Activated T-cell treated with anti-CD3 and anti-CD28 coated beads, Interleukin-2, amount 50 U/mL, for 4 hours (primary cell): ENCODE measurements around the gene C1orf105. TPM values are rescaled to one million over a fixed set of nuclear protein-coding genes. Genes with fewer than 3 reads are reported as not detected.

Experiments used
- ATAC-seq, 2 donors: fragments of 200-7000 bp; cut with Tn5 transposase; one replicate each; pipeline ENCODE4 v1.10.0; 2021
- DNase-seq: peaks from one replicate; pipeline ENCODE4 v3.0.0-alpha.2; 2020
- H3K27me3 Mint-ChIP-seq: one replicate; pipeline ENCODE4 v1.8.0; 2021; ENCODE audit warnings: low read depth, mixed read lengths
- H3K36me3 Mint-ChIP-seq: one replicate; pipeline ENCODE4 v1.8.0; 2022; ENCODE audit warnings: mixed read lengths; ENCODE audit not compliant: insufficient read depth
- H3K4me1 Mint-ChIP-seq: one replicate; pipeline ENCODE4 v1.8.0; 2021; ENCODE audit warnings: low read depth, mixed read lengths
- H3K4me3 Mint-ChIP-seq: one replicate; pipeline ENCODE4 v1.8.0; 2021; ENCODE audit warnings: mild to moderate bottlenecking, moderate library complexity, mixed read lengths
- H3K9me3 Mint-ChIP-seq: one replicate; pipeline ENCODE4 v1.8.0; 2021; ENCODE audit warnings: mixed read lengths
- total RNA-seq, 3 donors: library from RNA; stranded (reverse); gene quantifications; one replicate each; pipeline ENCODE4 v1.2.1, GENCODE V29; 2021

Gene C1orf105
- total RNA-seq, 3 donors from 2014 or later: not detected

- no peak for DNase-seq
- Mint-ChIP-seq H3K4me1 (peaks cover 55% of the 10 kb centered on the region), H3K36me3 (no peaks in the 10 kb centered on the region), H3K27me3 (no peaks in the 10 kb centered on the region), H3K9me3 (no peaks in the 10 kb centered on the region), H3K4me3 (no peak overlapping the region)
- no peak for ATAC-seq
These were observed 18.6 kb upstream of the C1orf105 start for GRCh38 chr1:172401892-172402291.

DNA sequence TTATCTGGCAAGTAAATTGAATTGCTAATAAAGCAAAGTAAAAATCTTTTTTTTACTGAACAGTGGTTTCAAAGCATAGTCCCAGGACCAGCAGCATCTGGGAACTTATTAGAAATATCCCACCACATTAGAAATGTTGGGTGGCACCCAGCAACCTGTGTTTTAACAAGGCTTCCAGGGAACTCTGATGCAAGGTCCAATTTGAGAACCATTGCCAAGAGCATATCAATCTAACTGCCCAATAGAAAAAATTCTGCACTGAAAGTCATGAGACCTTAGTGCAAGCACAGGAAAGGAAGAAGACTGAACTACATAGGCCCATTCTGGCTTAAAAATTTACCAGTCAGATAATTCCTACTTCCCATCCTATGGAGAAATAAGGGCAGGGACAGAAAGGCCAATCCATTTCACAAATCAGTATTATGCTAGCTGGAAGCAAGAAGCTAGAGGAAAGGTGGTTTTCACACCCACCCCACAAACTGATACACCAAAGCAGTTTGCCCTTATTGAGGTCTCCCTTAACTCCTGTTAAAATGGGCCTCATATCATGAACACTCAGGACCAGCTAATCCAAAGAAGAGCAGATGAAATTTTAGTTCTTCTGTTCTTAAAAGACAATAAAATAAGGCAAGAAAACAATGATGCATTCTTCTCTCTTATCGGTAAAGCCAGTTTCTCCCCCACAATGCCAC, 17.5 kb upstream of the C1orf105 start:
- Mint-ChIP-seq H3K9me3 (no peaks in the 10 kb centered on the region), H3K4me3 (no peak overlapping the region), H3K36me3 (no peaks in the 10 kb centered on the region), H3K27me3 (no peaks in the 10 kb centered on the region), H3K4me1 (peaks cover 44% of the 10 kb centered on the region)
- ATAC-seq (no peak), DNase-seq (no peak)

GRCh38 chr1:172404121-172404520, 16.4 kb upstream of the C1orf105 start:
- Mint-ChIP-seq H3K36me3 (no peaks in the 10 kb centered on the region), H3K27me3 (no peaks in the 10 kb centered on the region), H3K4me1 (peaks cover 33% of the 10 kb centered on the region), H3K4me3 (no peak overlapping the region), H3K9me3 (no peaks in the 10 kb centered on the region)
- no peak for ATAC-seq
- DNase-seq: no peak

DNA sequence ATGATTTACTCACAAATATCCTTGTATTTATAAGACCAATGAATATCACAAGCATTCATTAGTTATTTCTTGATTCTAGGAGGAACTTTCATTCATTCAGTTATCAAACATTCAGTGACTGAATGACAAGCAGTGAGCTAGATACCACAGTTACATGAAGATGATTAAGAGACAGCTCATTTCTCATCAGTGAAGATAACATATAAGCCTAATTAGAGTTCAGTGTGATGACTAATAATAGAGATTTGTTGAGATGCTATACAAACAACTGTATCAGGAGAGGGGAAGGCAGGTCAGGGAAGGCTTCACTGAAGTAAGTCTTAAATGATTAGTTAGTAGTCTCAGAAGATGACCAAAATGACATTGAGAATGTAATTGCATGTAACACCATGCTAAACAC, 14.6 kb upstream of the C1orf105 start:
- ATAC-seq (peak; percentile 75 to 81), DNase-seq (no peak)
- Mint-ChIP-seq H3K9me3 (no peaks in the 10 kb centered on the region), H3K27me3 (no peaks in the 10 kb centered on the region), H3K4me1 (peaks cover 15% of the 10 kb centered on the region), H3K4me3 (no peak overlapping the region), H3K36me3 (no peaks in the 10 kb centered on the region)

GRCh38 chr1:172406968-172407367, 13.5 kb upstream of the C1orf105 start:
- ATAC-seq (no peak), DNase-seq (no peak)
- H3K36me3 Mint-ChIP-seq: no peaks in the 10 kb centered on the region
- no peak overlapping the region for H3K4me3 Mint-ChIP-seq
- no peaks in the 10 kb centered on the region for H3K9me3 Mint-ChIP-seq
- no peaks in the 10 kb centered on the region for H3K27me3 Mint-ChIP-seq
- peaks cover 11% of the 10 kb centered on the region for H3K4me1 Mint-ChIP-seq

DNA sequence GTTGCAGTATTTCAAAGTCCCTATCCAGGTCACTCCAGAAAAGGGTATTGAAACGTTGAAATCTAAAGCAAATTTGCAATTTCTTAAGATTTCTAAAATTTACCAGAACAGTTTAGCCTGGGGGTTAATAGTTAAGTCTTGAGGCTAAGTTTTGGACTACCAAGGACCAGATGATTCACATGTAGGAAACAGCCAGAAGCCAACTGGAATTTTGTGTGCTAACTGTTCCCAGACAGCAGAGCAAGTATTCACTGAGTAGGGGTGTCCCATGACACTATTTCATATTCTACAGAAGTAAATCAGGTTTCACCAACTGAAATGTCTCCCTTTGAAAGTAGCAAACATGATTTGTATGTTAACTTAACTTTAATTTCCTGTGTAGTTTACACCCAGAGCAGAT, 11.5 kb upstream of the C1orf105 start:
- DNase-seq (no peak), ATAC-seq (no peak)
- H3K4me3 Mint-ChIP-seq: no peak overlapping the region
- H3K36me3 Mint-ChIP-seq: peaks cover 8% of the 10 kb centered on the region
- no peaks in the 10 kb centered on the region for H3K9me3 Mint-ChIP-seq
- H3K4me1 Mint-ChIP-seq: peaks cover 7% of the 10 kb centered on the region
- no peaks in the 10 kb centered on the region for H3K27me3 Mint-ChIP-seq

DNA sequence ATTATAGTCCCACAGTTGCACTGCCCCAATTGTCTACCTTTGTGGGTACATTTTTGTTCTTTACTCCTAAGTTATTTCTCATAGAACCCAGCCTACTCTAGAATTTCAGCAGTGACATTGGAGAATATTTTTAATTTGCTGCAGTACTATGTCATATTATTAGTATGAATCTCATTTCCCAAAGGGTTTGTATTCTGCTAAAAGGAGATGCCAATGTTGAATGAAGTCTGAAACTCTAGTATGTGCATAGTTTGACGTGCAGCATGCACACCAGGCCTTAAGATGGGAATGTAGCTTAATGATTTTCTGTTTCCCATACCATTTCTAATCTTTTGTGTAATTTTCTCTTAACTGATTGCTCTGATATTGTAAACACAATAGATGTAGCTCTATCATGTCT, 10.5 kb upstream of the C1orf105 start:
- no peak overlapping the region for H3K4me3 Mint-ChIP-seq
- H3K36me3 Mint-ChIP-seq: peaks cover 8% of the 10 kb centered on the region

GRCh38 chr1:172411791-172412338, 8.6 kb upstream of the C1orf105 start:
- DNase-seq: no peak
- peaks cover 8% of the 10 kb centered on the region for H3K36me3 Mint-ChIP-seq
- H3K4me3 Mint-ChIP-seq: no peak overlapping the region
- H3K4me1 Mint-ChIP-seq: peaks cover 4% of the 10 kb centered on the region
- peak; percentile 76 to 86 for ATAC-seq
- H3K9me3 Mint-ChIP-seq: no peaks in the 10 kb centered on the region
- no peaks in the 10 kb centered on the region for H3K27me3 Mint-ChIP-seq

More for the DNA sequence above, 10.5 kb upstream of the C1orf105 start:
- Mint-ChIP-seq H3K4me1 (peaks cover 7% of the 10 kb centered on the region), H3K27me3 (no peaks in the 10 kb centered on the region), H3K9me3 (no peaks in the 10 kb centered on the region)
- ATAC-seq (no peak), DNase-seq (no peak)

- H3K36me3 Mint-ChIP-seq: peaks cover 9% of the 10 kb centered on the region
- DNase-seq: no peak
- no peak overlapping the region for H3K4me3 Mint-ChIP-seq
- H3K4me1 Mint-ChIP-seq: peaks cover 5% of the 10 kb centered on the region
- no peaks in the 10 kb centered on the region for H3K27me3 Mint-ChIP-seq
- H3K9me3 Mint-ChIP-seq: no peaks in the 10 kb centered on the region
- no peak for ATAC-seq
These were observed 6.2 kb upstream of the C1orf105 start for GRCh38 chr1:172414331-172414730.

DNA sequence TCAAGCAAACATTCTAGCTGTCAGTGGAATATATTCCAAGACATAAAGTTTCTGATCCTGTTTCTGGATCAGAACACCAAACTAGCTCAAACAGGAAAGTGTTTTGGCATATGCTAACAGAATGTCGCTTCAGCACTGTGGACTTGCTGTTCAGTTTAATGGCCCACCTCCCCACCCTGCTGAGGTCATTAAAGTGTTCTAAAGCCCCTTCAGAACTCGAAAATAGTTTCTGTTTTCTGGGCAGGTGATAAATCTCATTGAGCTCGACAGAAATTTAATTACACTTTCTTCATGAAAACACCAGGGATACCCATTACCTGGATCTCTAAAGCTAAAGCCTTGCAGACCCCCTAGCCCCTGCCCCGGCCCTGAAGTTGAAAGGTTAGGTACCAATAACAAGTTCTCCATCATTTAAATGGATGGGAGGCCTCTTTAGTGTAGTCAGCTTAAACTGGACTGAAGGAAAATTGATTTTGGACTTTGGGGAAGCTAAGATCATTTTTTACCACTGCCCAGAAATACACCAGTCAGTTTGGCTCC, 3.9 kb upstream of the C1orf105 start:
- no peak for ATAC-seq
- H3K4me1 Mint-ChIP-seq: peaks cover 16% of the 10 kb centered on the region
- H3K36me3 Mint-ChIP-seq: peaks cover 9% of the 10 kb centered on the region

DNA sequence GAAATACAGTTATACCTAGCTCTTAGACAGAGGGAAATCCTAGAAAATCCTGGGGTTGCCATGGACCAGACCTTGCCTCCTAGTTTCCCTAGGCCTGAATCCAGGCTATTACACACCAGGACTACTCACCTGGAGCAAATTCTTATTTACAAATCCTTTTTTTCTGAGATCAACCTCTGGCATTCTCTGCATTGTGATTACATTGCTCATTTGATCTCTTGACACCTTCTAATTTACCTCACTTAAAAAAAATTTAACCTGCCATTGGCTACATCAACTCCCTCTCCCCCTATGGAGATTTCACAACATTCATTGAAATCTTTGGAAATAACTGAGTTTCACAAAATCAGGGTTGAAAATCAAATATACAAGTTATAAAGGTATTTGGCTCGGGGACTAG, 2.9 kb upstream of the C1orf105 start:
- ATAC-seq (no peak), DNase-seq (no peak)
- Mint-ChIP-seq H3K27me3 (no peaks in the 10 kb centered on the region), H3K4me1 (peaks cover 13% of the 10 kb centered on the region), H3K4me3 (no peak overlapping the region), H3K9me3 (no peaks in the 10 kb centered on the region), H3K36me3 (peaks cover 9% of the 10 kb centered on the region)

More for the DNA sequence above, 3.9 kb upstream of the C1orf105 start:
- H3K27me3 Mint-ChIP-seq: no peaks in the 10 kb centered on the region
- DNase-seq: no peak
- H3K9me3 Mint-ChIP-seq: no peaks in the 10 kb centered on the region
- H3K4me3 Mint-ChIP-seq: no peak overlapping the region

DNA sequence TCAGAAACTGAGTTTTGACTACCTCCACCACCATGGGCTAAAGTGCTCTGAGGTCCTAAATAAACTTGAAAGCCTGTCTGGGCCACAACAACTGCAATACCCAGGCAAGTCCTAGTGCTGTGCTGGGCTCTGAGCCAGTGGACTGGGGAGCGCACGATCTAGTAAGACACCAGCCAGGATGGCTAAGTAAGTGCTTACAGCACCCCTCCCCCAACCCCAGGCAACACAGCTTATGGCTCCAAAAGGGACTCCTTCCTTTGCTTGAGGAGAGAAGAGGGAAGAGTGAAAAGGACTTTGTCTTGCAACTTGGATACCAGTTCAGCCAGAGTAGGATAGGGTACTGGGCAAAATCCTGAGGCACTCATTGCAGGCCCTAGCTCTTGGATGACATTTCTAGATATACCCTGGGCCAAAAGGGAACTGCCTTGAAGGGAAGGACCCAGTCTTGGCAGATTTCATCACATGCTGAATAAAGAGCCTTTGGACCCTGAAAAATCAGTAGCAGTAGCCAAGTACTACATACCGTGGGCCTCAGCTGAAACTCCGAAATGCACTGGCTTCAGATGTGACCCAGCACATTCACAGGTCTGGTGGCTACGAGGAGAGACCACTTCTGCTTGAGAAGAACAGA, 1.6 kb downstream of the C1orf105 start:
- ATAC-seq: no peak
- peaks cover 1% of the 10 kb centered on the region for H3K36me3 Mint-ChIP-seq
- no peaks in the 10 kb centered on the region for H3K27me3 Mint-ChIP-seq
- H3K9me3 Mint-ChIP-seq: no peaks in the 10 kb centered on the region
- DNase-seq: no peak
- H3K4me1 Mint-ChIP-seq: peaks cover 13% of the 10 kb centered on the region
- no peak overlapping the region for H3K4me3 Mint-ChIP-seq

DNA sequence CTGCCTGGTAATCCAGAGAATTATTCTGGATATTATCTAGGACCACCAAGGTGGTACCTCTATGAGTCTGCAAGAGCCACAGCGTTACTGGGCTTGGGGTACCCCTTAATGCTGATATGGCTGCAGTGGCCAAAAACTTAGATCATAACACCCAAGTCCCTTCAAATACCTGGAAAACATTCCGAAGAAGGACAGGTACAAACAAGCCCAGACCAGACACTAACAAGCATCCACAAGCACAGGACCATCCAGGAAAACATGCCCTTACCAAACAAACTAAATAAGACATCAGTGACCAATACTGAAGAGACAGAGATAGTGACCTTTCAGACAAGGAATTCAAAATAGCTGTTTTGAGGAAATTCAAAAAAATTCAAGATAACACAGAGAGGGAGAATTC, 2.9 kb downstream of the C1orf105 start:
- Mint-ChIP-seq H3K9me3 (no peaks in the 10 kb centered on the region), H3K4me1 (peaks cover 13% of the 10 kb centered on the region), H3K4me3 (no peak overlapping the region), H3K36me3 (peaks cover 1% of the 10 kb centered on the region), H3K27me3 (no peaks in the 10 kb centered on the region)
- DNase-seq (no peak), ATAC-seq (no peak)

- ATAC-seq: no peak
- H3K36me3 Mint-ChIP-seq: no peaks in the 10 kb centered on the region
- no peaks in the 10 kb centered on the region for H3K9me3 Mint-ChIP-seq
- H3K4me3 Mint-ChIP-seq: no peak overlapping the region
- no peaks in the 10 kb centered on the region for H3K27me3 Mint-ChIP-seq
- peaks cover 21% of the 10 kb centered on the region for H3K4me1 Mint-ChIP-seq
- no peak for DNase-seq
These were observed 4.9 kb downstream of the C1orf105 start for GRCh38 chr1:172425339-172425738.

DNA sequence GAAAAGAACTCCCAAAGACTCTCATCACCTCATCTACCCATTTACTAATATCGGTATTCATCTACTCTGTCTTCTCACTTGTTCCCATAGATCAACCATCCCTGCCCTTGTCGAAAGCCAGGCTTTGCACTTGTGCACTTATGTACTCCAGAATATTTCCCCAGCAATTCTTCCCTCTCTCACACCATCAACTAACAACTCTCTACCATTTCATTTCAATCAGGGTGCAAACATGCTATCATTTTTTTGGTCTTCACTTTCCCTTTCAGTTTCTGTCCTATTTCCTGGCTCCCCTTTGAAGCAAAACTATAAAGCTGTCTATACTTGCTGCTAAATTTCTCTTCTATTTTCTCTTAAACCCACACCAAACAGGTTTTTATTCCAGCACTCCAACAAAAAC, 6.7 kb downstream of the C1orf105 start:
- ATAC-seq (peak in 1 of 2 donors; percentile 21), DNase-seq (no peak)
- no peaks in the 10 kb centered on the region for H3K36me3 Mint-ChIP-seq
- peaks cover 26% of the 10 kb centered on the region for H3K4me1 Mint-ChIP-seq
- no peaks in the 10 kb centered on the region for H3K9me3 Mint-ChIP-seq
- no peaks in the 10 kb centered on the region for H3K27me3 Mint-ChIP-seq
- no peak overlapping the region for H3K4me3 Mint-ChIP-seq
